Measurements from ENCODE around the gene PRUNE2. TPM values are rescaled to one million over a fixed set of nuclear protein-coding genes. Genes with fewer than 3 reads are reported as not detected.

PRUNE2 gene
- total RNA-seq, 1 experiment from 2014 or later = 3.5 TPM

DNA sequence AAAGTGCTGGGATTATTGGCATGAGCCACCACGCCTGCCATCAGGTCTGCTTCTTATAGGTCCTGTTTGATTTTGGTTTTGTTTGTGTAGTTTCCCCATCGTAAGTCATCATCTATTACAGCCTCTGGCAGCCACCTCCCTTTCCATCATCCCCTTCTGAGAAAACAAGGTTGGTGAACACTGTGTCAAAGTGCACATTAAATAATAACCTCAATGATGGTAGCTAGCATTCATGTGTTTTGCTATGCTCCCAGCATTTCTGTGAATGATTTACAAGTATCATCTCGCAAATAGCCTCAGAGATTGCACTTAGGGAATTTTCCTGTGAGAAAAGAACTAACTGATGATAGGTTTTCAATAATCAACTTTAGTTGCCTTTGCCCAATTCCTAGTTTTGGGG lies 9.9 kb downstream of the PRUNE2 start:
- no peaks in the 10 kb centered on the region for H3K4me1 ChIP-seq
- no peak overlapping the region for H3K4me3 ChIP-seq (ENCODE audit: low read depth, low read length)
- POLR2A ChIA-PET = no interaction called here
- BruUV-seq (replicated peaks) = no TSS peak
- intact Hi-C loops (cut with micrococcal nuclease; ENCODE audit: unreplicated experiment) = no loop called here
- H3K27me3 Mint-ChIP-seq (ENCODE audit: insufficient read depth, unreplicated experiment) = peaks cover 6% of the 10 kb centered on the region
- no peak for TF ChIP-seq CTCF (IDR thresholded peaks at IDR 0.05; ENCODE audit: insufficient read depth in 1 of 2, low read depth in 1 of 2, low read length in 1 of 2, severe bottlenecking in 1 of 2, unreplicated experiment in 1 of 2)
- H3K27me3 ChIP-seq (replicated peaks; ENCODE audit: control insufficient read depth, insufficient read depth, low read length) = no peaks in the 10 kb centered on the region
- H3K4me3 Mint-ChIP-seq (ENCODE audit: unreplicated experiment) = no peak overlapping the region
- DNase-seq = no peak
- no peaks in the 10 kb centered on the region for H3K9me3 ChIP-seq
- no peaks in the 10 kb centered on the region for H3K4me1 Mint-ChIP-seq (ENCODE audit: low read depth, unreplicated experiment)
- CTCF ChIA-PET = no interaction called here
- no peaks in the 10 kb centered on the region for H3K9me3 Mint-ChIP-seq (ENCODE audit: unreplicated experiment)
- no peaks in the 10 kb centered on the region for H3K36me3 Mint-ChIP-seq (ENCODE audit: insufficient read depth, unreplicated experiment)
- no peaks in the 10 kb centered on the region for H3K36me3 ChIP-seq (ENCODE audit: control insufficient read depth, insufficient read depth, low read length)
- no peak overlapping the region for H3K27ac Mint-ChIP-seq (ENCODE audit: unreplicated experiment)

GRCh38 chr9:76895186-76895585 lies 10.7 kb downstream of the PRUNE2 start:
- TF ChIP-seq CTCF (IDR thresholded peaks at IDR 0.05; ENCODE audit: insufficient read depth in 1 of 2, low read depth in 1 of 2, low read length in 1 of 2, severe bottlenecking in 1 of 2, unreplicated experiment in 1 of 2) = no peak
- H3K27me3 ChIP-seq (replicated peaks; ENCODE audit: control insufficient read depth, insufficient read depth, low read length) = no peaks in the 10 kb centered on the region
- POLR2A ChIA-PET = no interaction called here

DNA sequence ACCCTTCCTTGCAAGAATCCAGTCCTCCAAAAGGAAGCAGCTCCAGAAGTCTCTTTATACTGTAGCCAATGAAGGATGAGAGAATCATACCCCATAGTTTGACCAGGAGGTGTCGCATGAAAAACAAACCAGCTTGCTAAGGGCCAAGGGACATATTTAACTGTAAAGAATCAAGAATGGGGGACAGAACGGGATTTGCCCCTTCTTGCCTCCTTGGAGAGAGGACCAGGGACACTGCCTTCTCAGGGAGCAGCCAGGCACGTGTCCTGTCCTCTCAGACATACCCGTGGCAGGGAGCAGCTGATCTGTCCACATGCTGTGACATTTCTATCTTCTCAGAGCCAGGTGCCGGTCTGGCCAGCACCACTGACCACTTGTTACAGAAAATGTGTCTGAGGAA lies 11.7 kb downstream of the PRUNE2 start:
- no peak for DNase-seq
- Histone ChIP-seq H3K9me3 (no peaks in the 10 kb centered on the region), H3K4me1 (no peaks in the 10 kb centered on the region), H3K27me3 (replicated peaks; ENCODE audit: control insufficient read depth, insufficient read depth, low read length) (no peaks in the 10 kb centered on the region), H3K4me3 (ENCODE audit: low read depth, low read length) (no peak overlapping the region), H3K36me3 (ENCODE audit: control insufficient read depth, insufficient read depth, low read length) (no peaks in the 10 kb centered on the region)
- intact Hi-C loops (cut with micrococcal nuclease; ENCODE audit: unreplicated experiment) = loop anchor here (5.0 kb wide), 1 partner anchor 93 kb away; no protein-coding TSS in a partner anchor
- Mint-ChIP-seq H3K4me1 (ENCODE audit: low read depth, unreplicated experiment) (no peaks in the 10 kb centered on the region), H3K9me3 (ENCODE audit: unreplicated experiment) (no peaks in the 10 kb centered on the region), H3K4me3 (ENCODE audit: unreplicated experiment) (no peak overlapping the region), H3K27me3 (ENCODE audit: insufficient read depth, unreplicated experiment) (no peaks in the 10 kb centered on the region), H3K27ac (ENCODE audit: unreplicated experiment) (no peak overlapping the region), H3K36me3 (ENCODE audit: insufficient read depth, unreplicated experiment) (no peaks in the 10 kb centered on the region)
- BruUV-seq (replicated peaks) = no TSS peak
- TF ChIP-seq CTCF (IDR thresholded peaks at IDR 0.05; ENCODE audit: insufficient read depth in 1 of 2, low read depth in 1 of 2, low read length in 1 of 2, severe bottlenecking in 1 of 2, unreplicated experiment in 1 of 2) = no peak
- ChIA-PET POLR2A (interaction anchor here (0.7 kb wide), 1 partner anchor 69 kb away, joined by 4 read pairs; no protein-coding TSS in a partner anchor), CTCF (no interaction called here)

More at GRCh38 chr9:76895186-76895585, 10.7 kb downstream of the PRUNE2 start:
- no peaks in the 10 kb centered on the region for H3K9me3 ChIP-seq
- intact Hi-C loops (cut with micrococcal nuclease; ENCODE audit: unreplicated experiment) = no loop called here
- H3K4me3 ChIP-seq (ENCODE audit: low read depth, low read length) = no peak overlapping the region
- H3K36me3 ChIP-seq (ENCODE audit: control insufficient read depth, insufficient read depth, low read length) = no peaks in the 10 kb centered on the region
- CTCF ChIA-PET = no interaction called here
- no TSS peak for BruUV-seq (replicated peaks)
- Mint-ChIP-seq H3K4me1 (ENCODE audit: low read depth, unreplicated experiment) (no peaks in the 10 kb centered on the region), H3K4me3 (ENCODE audit: unreplicated experiment) (no peak overlapping the region), H3K27ac (ENCODE audit: unreplicated experiment) (no peak overlapping the region), H3K36me3 (ENCODE audit: insufficient read depth, unreplicated experiment) (no peaks in the 10 kb centered on the region), H3K9me3 (ENCODE audit: unreplicated experiment) (no peaks in the 10 kb centered on the region), H3K27me3 (ENCODE audit: insufficient read depth, unreplicated experiment) (peaks cover 4% of the 10 kb centered on the region)
- no peaks in the 10 kb centered on the region for H3K4me1 ChIP-seq
- no peak for DNase-seq

Data from Caco-2 (cell line).